Heart left ventricle (tissue), 16 donors: Measurements from ENCODE around the gene TRPM3. TPM values are rescaled to one million over a fixed set of nuclear protein-coding genes. Genes with fewer than 3 reads are reported as not detected.

Experiments
- ATAC-seq, 4 donors: fragments of 200-7000 bp; cut with Tn5 transposase; one replicate each; pipeline ENCODE4 v1.9.1; 2020 to 2022; ENCODE audit warnings: moderate library complexity in 4 of 4, mild to moderate bottlenecking in 3 of 4, moderate number of reproducible peaks in 1 of 4
- DNase-seq, 5 donors: peaks; one replicate each; pipeline ENCODE4 v3.0.0-alpha.2; 2020
- H3K27ac ChIP-seq, 12 donors: fragments of 200-600 bp; sonication (generic) in 4 of 12; one replicate each; pipeline versions ENCODE4 v1.5.0 to v1.8.0; 2016 to 2022; ENCODE audit warnings: mild to moderate bottlenecking in 2 of 12
- H3K27me3 ChIP-seq, 9 donors: fragments of 200-600 bp; sonication (generic) in 2 of 9; one replicate each; pipeline versions ENCODE4 v1.5.1 to v1.8.0; 2016 to 2022; ENCODE audit warnings: mild to moderate bottlenecking in 3 of 9
- H3K36me3 ChIP-seq, 9 donors: fragments of 200-600 bp; sonication (generic) in 2 of 9; one replicate each; pipeline versions ENCODE4 v1.5.0 to v1.8.0; 2018 to 2022; ENCODE audit warnings: mild to moderate bottlenecking in 2 of 9
- H3K4me1 ChIP-seq, 12 donors: fragments of 200-600 bp; sonication (generic) in 4 of 12; one replicate each; pipeline versions ENCODE4 v1.5.0 to v1.8.0; 2016 to 2022; ENCODE audit warnings: mild to moderate bottlenecking in 3 of 12
- H3K4me3 ChIP-seq, 12 donors: fragments of 200-600 bp; sonication (generic) in 4 of 12; one replicate each; pipeline versions ENCODE4 v1.5.0 to v1.8.0; 2017 to 2022; ENCODE audit warnings: mild to moderate bottlenecking in 9 of 12, moderate library complexity in 4 of 12
- H3K9me3 ChIP-seq, 12 donors: fragments of 200-600 bp; sonication (generic) in 4 of 12; one replicate each; pipeline versions ENCODE4 v1.5.0 to v1.8.0; 2016 to 2022; ENCODE audit warnings: mild to moderate bottlenecking in 1 of 12
- POLR2A ChIP-seq, 2 donors: fragments of 450-650 bp; IDR thresholded peaks; one replicate each; pipeline ENCODE4 v1.6.1; 2017; ENCODE audit warnings: antibody characterized with exemption in 2 of 2, mild to moderate bottlenecking in 2 of 2, moderate library complexity in 2 of 2
- WGBS, 4 donors: extraction: QIAGEN DNeasy Blood & Tissue Kit in 2 of 4; methylation state at CpG; one replicate each; pipeline versions ENCODE4 v1.1.5 to v1.1.7; 2013 to 2018; 5-methylcytosine and 5-hydroxymethylcytosine counted together
- intact Hi-C, 10 donors: fragments of 100-400 bp; cut with DNase I; formaldehyde crosslinking; loops; one replicate each; pipeline versions ENCODE4 v1.11.1 to v1.14.2; 2022
- polyA plus RNA-seq, 2 donors: library from polyadenylated mRNA; stranded (reverse); fragments of 200-250 nt; gene quantifications; one replicate each; pipeline ENCODE4 v1.2.3, GENCODE V29; 2013
- total RNA-seq, 9 donors: library from RNA; depleted of rRNA in 2 of 9; stranded (reverse); fragments of >200 nt in 2 of 9; fragmentation: NEBNext Ultra II Directional in 3 of 9; extraction: Animal tissue kit (Norgen Biotek cat#: 25700) in 3 of 9; gene quantifications; one replicate each; pipeline versions ENCODE4 v1.1.0 to v1.2.4, GENCODE V29; 2016 to 2023
- TF ChIP-seq, protein P1 (sequence below), 12 donors: fragments of 200-600 bp; sonication (generic) in 4 of 12; IDR thresholded peaks; one replicate each; pipeline versions ENCODE4 v1.5.0 to v1.8.0; 2018 to 2022; ENCODE audit warnings: antibody characterized with exemption in 12 of 12, mild to moderate bottlenecking in 5 of 12
- donor health status: ischemic (EF 13 %, LVEDD 7.1; RV severe dilation, severe dysfunction).
- donor health status: healthy with polysubstance abuse.
- donor health status: DM: no; HTN: yes; CAD: no.
- donor health status: DM: no; HTN: no; CAD: no.
- donor health status: ischemic (EF 25% LVEDD 6.9; RV normal size, moderate dysfunction).
- donor health status: ischemic (EF 25% LVEDD 5.7; RV mildly dilated, moderate dysfunction).
- donor health status: healthy.
- donor health status: DM: yes; HTN: yes; CAD: no.
- donor health status: ischemic (EF 35%, LVEDD 5.7; RV mildly dilated, moderate dysfunction).
- donor health status: nonischemic (EF 11% LVEDD 7.7; RV severe dilation, severe dysfunction).
- donor health status: DM: yes; HTN: yes; CAD: no.
- donor health status: PGD.
- donor health status: ischemic (EF 29% LVEDD 5.4; RV normal size, mild dysfunction).
- donor health status: nonischemic (EF 23%, LVEDD 6.1; RV moderate dilation, normal function).

Gene TRPM3
- total and polyA plus RNA-seq, 11 donors, result 0.02 to 0.91 (median 0.10) TPM; not detected in 1

DNA sequence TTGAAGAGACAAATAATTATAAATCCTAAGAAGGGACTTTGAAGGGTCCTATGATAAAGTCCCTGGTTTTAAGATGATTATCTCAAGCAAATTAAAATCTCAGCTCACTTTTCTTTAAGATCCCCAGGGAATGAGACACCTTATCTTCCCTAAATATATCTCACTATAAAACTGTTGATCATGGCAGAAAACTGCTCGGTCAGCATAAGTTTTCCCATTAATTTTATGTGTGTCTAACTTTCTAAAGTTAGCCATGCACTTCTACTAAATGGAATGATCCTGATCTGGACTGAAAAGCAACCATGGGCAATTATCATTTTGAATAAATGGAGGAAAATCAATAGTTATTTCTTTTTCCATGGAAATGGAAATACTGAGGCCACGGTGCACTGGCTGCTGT lies 314.5 kb downstream of the TRPM3 start:
- Histone ChIP-seq H3K27ac (no peak overlapping the region), H3K9me3 (no peaks in the 10 kb centered on the region), H3K4me3 (no peak overlapping the region), H3K27me3 (no peaks in the 10 kb centered on the region), H3K36me3 (no peaks in the 10 kb centered on the region), H3K4me1 (no peaks in the 10 kb centered on the region)
- intact Hi-C loops, result no loop called here
- WGBS, 4 donors, result 77 to 91% (median 81%) methylated on average over 2 of the region's 2 CpGs
- TF ChIP-seq POLR2A (IDR thresholded peaks at IDR 0.05), result no peak
- TF ChIP-seq, protein P1, sequence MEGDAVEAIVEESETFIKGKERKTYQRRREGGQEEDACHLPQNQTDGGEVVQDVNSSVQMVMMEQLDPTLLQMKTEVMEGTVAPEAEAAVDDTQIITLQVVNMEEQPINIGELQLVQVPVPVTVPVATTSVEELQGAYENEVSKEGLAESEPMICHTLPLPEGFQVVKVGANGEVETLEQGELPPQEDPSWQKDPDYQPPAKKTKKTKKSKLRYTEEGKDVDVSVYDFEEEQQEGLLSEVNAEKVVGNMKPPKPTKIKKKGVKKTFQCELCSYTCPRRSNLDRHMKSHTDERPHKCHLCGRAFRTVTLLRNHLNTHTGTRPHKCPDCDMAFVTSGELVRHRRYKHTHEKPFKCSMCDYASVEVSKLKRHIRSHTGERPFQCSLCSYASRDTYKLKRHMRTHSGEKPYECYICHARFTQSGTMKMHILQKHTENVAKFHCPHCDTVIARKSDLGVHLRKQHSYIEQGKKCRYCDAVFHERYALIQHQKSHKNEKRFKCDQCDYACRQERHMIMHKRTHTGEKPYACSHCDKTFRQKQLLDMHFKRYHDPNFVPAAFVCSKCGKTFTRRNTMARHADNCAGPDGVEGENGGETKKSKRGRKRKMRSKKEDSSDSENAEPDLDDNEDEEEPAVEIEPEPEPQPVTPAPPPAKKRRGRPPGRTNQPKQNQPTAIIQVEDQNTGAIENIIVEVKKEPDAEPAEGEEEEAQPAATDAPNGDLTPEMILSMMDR (IDR thresholded peaks at IDR 0.05), result no peak
- DNase-seq, result no peak
- no peak for ATAC-seq

DNA sequence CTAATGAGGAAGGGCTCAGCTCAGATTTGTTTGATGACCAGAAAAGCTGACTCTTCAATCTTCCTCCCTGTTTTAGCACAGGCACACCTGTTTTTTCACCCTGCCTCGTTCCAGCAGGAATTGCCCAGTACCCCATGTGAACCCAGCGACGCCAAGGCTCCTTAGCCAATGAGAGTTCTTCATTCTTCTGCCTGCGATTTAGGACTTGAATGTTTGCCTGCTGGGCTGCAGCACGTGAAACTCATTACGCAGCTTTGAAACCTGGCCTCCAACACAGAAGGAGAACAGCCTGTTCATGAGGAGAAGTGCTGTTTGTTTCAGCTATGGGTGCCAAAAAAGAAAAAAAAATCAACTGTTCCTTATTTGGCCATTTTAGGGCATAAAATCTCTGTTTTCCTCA lies 315.5 kb downstream of the TRPM3 start:
- no peak overlapping the region for H3K4me3 ChIP-seq
- DNase-seq (no peak), ATAC-seq (no peak)
- H3K9me3 ChIP-seq, result no peaks in the 10 kb centered on the region
- intact Hi-C loops, result no loop called here
- H3K27ac ChIP-seq, result no peak overlapping the region
- H3K36me3 ChIP-seq, result no peaks in the 10 kb centered on the region
- H3K27me3 ChIP-seq, result no peaks in the 10 kb centered on the region
- TF ChIP-seq, protein P1 (IDR thresholded peaks at IDR 0.05), result no peak
- TF ChIP-seq POLR2A (IDR thresholded peaks at IDR 0.05), result no peak
- 71 to 83% (median 77%) methylated on average over 6 of the region's 6 CpGs for WGBS, 4 donors
- no peaks in the 10 kb centered on the region for H3K4me1 ChIP-seq

DNA sequence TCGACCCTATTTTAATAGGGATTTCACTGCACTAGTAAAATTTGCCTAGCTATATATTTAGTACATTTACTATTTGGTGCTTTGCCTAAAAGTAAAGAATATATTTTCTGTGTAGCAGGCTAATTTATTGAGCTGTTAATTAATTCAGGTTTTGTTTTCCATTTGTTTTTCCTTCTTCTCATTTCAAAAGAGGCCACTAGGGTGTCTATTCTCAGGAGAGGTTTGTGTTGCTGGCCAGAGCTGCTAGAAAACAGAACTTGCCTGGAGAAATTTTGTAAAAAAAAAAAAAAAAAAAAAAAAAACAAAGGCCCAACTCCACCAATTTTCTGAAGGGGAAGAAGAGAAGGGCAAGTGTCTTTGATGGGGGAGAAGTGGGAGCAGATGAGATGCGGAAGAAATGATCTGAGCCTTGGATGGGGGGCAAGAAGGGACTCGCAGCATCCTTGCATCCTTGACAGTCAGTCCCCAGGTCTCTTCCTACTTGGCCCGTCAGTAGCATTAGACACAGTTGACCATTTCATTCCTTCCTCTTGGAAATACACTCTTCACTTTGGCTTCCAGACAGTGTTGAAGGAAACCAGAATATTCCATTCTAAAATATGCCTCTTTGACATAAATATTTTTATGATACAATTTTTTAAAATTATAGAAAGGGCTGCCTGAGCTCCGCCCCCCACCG lies 318.5 kb downstream of the TRPM3 start:
- H3K27me3 ChIP-seq, result no peaks in the 10 kb centered on the region
- TF ChIP-seq, protein P1 (IDR thresholded peaks at IDR 0.05), result no peak
- no peak for TF ChIP-seq POLR2A (IDR thresholded peaks at IDR 0.05)
- 80 to 87% (median 82%) methylated on average over 6 of the region's 6 CpGs for WGBS, 4 donors
- no peaks in the 10 kb centered on the region for H3K9me3 ChIP-seq
- no peak overlapping the region for H3K4me3 ChIP-seq
- H3K36me3 ChIP-seq, result no peaks in the 10 kb centered on the region
- no peak overlapping the region for H3K27ac ChIP-seq
- H3K4me1 ChIP-seq, result no peaks in the 10 kb centered on the region
- ATAC-seq, result no peak
- no peak for DNase-seq
- intact Hi-C loops, result no loop called here

DNA sequence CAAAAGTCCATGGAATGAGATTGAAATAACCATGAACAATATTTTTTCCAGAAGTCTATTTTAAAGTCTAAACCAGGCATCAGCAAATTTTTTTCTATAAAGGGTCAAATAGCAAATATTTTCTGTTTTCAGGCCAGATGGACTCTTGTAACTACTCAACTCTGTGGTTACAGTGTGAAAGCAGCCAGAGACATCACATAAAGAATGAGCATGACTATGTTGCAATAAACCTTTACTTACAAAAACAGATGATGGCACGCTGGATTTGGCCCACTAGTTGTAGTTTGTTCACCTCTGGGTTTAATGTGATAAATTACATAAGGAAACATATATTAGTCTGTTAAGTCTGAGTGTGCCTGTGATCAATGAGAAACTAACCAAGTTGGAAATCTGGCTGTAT lies 319.2 kb downstream of the TRPM3 start:
- H3K4me1 ChIP-seq, result no peaks in the 10 kb centered on the region
- H3K27ac ChIP-seq, result no peak overlapping the region
- no peaks in the 10 kb centered on the region for H3K36me3 ChIP-seq
- no peaks in the 10 kb centered on the region for H3K27me3 ChIP-seq
- 0 to 44% (median 2%) methylated on average over 1 of the region's 1 CpG for WGBS, 4 donors
- TF ChIP-seq POLR2A (IDR thresholded peaks at IDR 0.05), result no peak
- TF ChIP-seq, protein P1 (IDR thresholded peaks at IDR 0.05), result no peak
- intact Hi-C loops, result no loop called here
- DNase-seq (no peak), ATAC-seq (no peak)
- no peaks in the 10 kb centered on the region for H3K9me3 ChIP-seq
- H3K4me3 ChIP-seq, result no peak overlapping the region
